Measurements from ENCODE around the gene SPSB3. TPM values are rescaled to one million over a fixed set of nuclear protein-coding genes. Genes with fewer than 3 reads are reported as not detected.

Gene SPSB3
- total RNA-seq, 1 donor from 2014 or later: 36.8 TPM

DNA sequence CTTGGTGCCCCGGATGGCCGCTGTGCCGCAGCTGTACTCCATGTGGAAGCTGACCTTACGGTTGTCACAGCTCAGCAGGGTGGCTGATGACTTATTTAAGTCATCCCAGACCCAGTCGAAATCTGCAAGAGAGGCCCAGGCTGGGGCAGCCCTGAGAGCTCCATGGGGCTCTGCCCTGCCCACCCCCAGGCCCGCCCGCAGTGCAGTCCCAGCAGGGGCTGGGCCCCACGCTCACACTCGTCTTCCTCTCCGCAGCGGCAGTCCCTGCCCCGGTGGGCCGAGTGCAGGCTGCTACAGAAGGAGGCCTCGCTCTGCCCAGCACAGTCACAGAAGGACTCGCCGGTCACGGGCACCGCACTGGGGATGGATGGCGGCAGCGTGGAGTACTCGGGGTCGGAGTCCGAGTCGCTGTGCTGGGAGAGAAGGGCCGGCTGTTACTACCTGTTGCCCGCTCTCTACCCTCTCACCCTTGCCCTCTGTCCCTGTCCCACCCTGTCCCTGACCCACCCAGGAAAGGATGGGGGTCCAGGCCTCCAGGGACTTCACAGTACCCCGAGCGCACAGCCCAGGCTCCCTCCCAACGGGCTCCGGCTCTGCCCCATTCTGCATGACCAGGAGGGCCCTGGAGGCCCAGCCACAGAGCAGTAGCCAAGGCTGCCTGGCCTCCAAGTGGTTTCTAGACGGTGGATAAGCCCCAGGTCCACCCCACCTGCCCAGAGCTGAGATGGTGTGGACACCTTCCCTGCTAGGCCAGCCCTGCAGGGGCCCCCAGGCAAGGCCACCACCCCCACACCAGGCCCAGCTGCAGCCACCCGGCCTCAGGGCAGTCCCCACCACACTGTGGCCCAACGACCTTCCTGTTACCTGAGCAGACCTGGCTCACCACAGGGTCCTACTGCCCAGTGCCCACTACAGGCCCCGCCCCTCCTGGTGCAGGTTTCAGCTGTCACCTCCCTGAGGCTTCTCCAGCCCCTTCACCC is 3.9 kb downstream of the SPSB3 start:
- Histone ChIP-seq H3K27me3 (ENCODE audit: low read depth) (no peaks in the 10 kb centered on the region), H3K27ac (replicated peaks) (no peak overlapping the region), H3K4me3 (no peak overlapping the region), H3K4me1 (peaks cover 60% of the 10 kb centered on the region), H3K36me3 (peaks cover 58% of the 10 kb centered on the region), H3K9me3 (replicated peaks) (no peaks in the 10 kb centered on the region)
- intact Hi-C loops (cut with micrococcal nuclease): no loop called here
- no peak for DNase-seq
- TF ChIP-seq, protein P1, sequence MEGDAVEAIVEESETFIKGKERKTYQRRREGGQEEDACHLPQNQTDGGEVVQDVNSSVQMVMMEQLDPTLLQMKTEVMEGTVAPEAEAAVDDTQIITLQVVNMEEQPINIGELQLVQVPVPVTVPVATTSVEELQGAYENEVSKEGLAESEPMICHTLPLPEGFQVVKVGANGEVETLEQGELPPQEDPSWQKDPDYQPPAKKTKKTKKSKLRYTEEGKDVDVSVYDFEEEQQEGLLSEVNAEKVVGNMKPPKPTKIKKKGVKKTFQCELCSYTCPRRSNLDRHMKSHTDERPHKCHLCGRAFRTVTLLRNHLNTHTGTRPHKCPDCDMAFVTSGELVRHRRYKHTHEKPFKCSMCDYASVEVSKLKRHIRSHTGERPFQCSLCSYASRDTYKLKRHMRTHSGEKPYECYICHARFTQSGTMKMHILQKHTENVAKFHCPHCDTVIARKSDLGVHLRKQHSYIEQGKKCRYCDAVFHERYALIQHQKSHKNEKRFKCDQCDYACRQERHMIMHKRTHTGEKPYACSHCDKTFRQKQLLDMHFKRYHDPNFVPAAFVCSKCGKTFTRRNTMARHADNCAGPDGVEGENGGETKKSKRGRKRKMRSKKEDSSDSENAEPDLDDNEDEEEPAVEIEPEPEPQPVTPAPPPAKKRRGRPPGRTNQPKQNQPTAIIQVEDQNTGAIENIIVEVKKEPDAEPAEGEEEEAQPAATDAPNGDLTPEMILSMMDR (IDR thresholded peaks at IDR 0.05; ENCODE audit: borderline replicate concordance): no peak

DNA sequence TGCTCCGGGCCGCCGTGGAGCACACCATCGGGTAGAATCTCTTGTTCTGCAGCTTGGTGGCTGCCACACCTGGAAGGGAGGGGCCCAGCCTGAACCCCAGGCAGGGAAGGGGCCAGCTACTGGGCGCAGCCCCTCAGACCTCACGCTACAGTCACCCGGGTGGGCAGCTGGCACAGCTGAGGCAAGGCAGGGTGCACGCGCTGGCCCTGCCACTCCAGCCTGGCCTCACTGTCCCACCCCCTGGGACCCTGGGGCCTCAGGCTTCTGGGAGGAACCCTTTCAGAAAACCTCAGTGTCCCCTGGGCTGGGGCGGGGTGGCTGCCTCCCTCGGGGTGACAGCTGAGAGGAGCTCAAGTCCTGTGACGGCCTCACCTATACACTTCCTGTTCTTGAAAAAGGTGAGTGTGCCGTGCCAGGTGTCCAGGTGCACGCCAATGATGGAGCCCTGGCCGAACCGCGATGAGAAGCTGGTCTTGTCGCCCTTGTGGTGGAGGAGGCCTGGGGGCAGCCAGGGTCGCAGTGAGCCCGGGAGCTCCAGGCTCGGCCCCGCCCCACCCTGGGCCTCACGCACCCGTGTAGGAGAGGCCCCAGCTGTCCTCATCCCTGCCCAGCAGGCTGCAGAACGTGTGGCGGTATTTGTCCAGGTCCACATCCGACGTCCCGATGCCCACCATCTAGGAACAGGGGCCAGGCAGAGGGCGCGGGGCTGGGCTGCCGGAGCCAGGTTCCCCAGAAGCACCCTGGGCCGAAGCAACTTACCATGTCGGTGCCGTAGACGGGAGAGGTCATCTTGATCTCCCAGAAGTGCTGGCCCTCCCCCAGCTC is 4.8 kb downstream of the SPSB3 start:
- intact Hi-C loops (cut with micrococcal nuclease): no loop called here
- Histone ChIP-seq H3K9me3 (replicated peaks) (no peaks in the 10 kb centered on the region), H3K36me3 (peaks cover 58% of the 10 kb centered on the region), H3K4me3 (no peak overlapping the region), H3K4me1 (peaks cover 62% of the 10 kb centered on the region), H3K27me3 (ENCODE audit: low read depth) (no peaks in the 10 kb centered on the region), H3K27ac (replicated peaks) (no peak overlapping the region)
- no peak for DNase-seq
- TF ChIP-seq, protein P1 (IDR thresholded peaks at IDR 0.05; ENCODE audit: borderline replicate concordance): no peak

DNA sequence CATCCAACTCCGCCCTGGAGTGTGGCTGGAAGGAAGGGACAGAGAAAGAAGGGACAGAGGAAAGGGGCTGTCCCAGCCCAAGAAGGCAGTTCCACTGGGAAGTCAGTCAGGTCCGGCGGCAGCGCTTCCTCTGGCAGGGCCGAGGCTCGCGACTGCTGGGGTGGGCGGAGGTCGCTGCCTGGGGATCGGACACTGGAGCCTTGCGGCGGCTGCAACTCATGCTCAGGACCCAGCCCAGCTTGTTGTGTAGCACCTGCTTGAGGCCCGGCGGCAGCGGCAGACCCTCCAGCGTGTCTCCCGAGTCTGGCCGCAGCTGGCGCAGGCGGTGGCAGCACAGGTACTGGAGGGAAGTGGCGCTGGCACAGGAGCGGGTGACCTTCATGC is 5.4 kb downstream of the SPSB3 start:
- intact Hi-C loops (cut with micrococcal nuclease): no loop called here
- no peak for DNase-seq
- no peak overlapping the region for H3K27ac ChIP-seq (replicated peaks)
- H3K4me3 ChIP-seq: no peak overlapping the region
- H3K36me3 ChIP-seq: peaks cover 58% of the 10 kb centered on the region
- peaks cover 65% of the 10 kb centered on the region for H3K4me1 ChIP-seq
- TF ChIP-seq, protein P1 (IDR thresholded peaks at IDR 0.05; ENCODE audit: borderline replicate concordance): no peak
- H3K9me3 ChIP-seq (replicated peaks): no peaks in the 10 kb centered on the region
- H3K27me3 ChIP-seq (ENCODE audit: low read depth): no peaks in the 10 kb centered on the region

DNA sequence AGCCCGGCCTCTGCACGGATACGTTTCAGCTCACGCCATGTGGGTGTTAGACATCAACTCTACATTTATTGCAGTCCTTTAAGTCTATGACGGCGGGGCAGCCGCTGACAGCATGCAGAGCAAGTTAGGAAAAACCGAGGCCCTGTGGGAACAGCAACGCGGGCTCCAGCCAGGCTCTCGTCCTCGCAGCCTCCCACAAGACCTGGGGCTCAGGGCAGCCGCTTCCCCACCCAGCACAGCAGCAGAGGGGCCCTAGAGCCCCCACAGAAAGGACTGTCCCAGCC is 5.8 kb downstream of the SPSB3 start:
- H3K27ac ChIP-seq (replicated peaks): no peak overlapping the region
- peaks cover 65% of the 10 kb centered on the region for H3K4me1 ChIP-seq
- H3K27me3 ChIP-seq (ENCODE audit: low read depth): no peaks in the 10 kb centered on the region
- intact Hi-C loops (cut with micrococcal nuclease): no loop called here
- no peak for DNase-seq
- H3K36me3 ChIP-seq: peaks cover 58% of the 10 kb centered on the region
- no peaks in the 10 kb centered on the region for H3K9me3 ChIP-seq (replicated peaks)
- TF ChIP-seq, protein P1 (IDR thresholded peaks at IDR 0.05; ENCODE audit: borderline replicate concordance): no peak
- no peak overlapping the region for H3K4me3 ChIP-seq

DNA sequence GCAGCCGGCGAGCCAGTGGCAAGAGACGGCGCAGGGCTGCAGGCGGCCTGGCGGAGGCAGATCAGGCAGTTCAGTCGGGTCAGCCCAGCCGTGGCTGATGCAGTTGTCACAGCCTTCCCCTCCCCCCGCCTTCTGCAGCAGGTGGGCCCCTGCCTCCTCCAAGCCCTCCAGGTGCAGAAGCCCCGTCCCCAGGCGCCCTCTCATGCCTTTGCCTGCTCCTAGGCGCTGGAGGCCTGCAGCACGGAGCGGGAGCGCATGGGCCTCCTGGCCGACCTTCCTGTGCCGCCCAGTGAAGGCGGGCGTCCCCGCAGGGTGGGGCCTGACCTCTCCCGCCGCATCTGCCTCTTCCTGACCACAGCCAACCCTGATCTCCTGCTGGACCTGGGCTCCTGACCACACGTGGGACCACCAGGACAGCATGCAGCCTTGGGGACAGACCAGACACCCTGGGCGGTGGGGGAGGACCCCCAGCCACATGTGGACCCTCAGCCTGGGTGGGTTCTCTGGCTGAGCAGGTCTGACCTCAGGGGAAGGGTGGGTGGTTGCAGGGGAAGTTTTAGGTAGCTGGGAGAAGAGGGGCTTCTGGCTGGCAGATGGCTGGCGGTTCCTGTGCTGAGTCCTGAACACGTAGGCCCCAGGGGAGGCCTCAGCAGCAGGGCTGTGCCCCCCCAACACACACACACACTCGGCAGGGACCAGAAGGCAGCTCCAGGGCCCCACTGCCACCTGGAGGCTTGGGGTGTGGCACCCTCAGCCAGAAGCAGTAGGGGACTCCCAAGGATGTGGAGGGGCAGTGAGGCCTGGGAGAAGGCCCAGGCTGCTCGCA is 6.3 kb downstream of the SPSB3 start:
- H3K36me3 ChIP-seq: peaks cover 57% of the 10 kb centered on the region
- TF ChIP-seq, protein P1 (IDR thresholded peaks at IDR 0.05; ENCODE audit: borderline replicate concordance): no peak
- no peaks in the 10 kb centered on the region for H3K27me3 ChIP-seq (ENCODE audit: low read depth)
- H3K9me3 ChIP-seq (replicated peaks): no peaks in the 10 kb centered on the region
- H3K4me1 ChIP-seq: peaks cover 65% of the 10 kb centered on the region
- no peak overlapping the region for H3K4me3 ChIP-seq
- H3K27ac ChIP-seq (replicated peaks): no peak overlapping the region
- DNase-seq: no peak
- intact Hi-C loops (cut with micrococcal nuclease): no loop called here

Measured in left ventricle myocardium inferior (tissue), 1 donor.